HepG2 (cell line): ENCODE measurements around the gene USE1. TPM values are rescaled to one million over a fixed set of nuclear protein-coding genes. Genes with fewer than 3 reads are reported as not detected.

Experiments used
- EP300 ChIP-seq, 3 experiments: sonication (generic) in 1 of 3; formaldehyde crosslinking in 1 of 3; IDR thresholded peaks; 2 replicates each; pipeline versions ENCODE4 v1.5.1 to v1.6.1; 2011 to 2020; ENCODE audit warnings: low read depth in 2 of 3, low read length in 2 of 3, borderline replicate concordance in 1 of 3, improper control_type of control experiment in 1 of 3, mild to moderate bottlenecking in 1 of 3, missing genetic modification reagents in 1 of 3, moderate library complexity in 1 of 3
- ETV6 ChIP-seq: sonication (generic); formaldehyde crosslinking; conservative IDR thresholded peaks from 2 replicates; pipeline ENCODE4 v1.4.0; 2020; ENCODE audit warnings: missing genetic modification reagents
- FOSL2 ChIP-seq: sonication (generic); formaldehyde crosslinking; IDR thresholded peaks from 2 replicates; pipeline ENCODE4 v1.4.0; 2020; ENCODE audit warnings: missing genetic modification reagents
- GTF2F1 ChIP-seq: fragments of 150-350 bp; IDR thresholded peaks from 2 replicates; pipeline ENCODE4 v1.6.1; 2014; ENCODE audit warnings: low read length
- KAT8 ChIP-seq: IDR thresholded peaks from 2 replicates; pipeline ENCODE4 v1.6.1; 2016; ENCODE audit warnings: missing genetic modification reagents, missing compliant biosample characterization
- NR3C1 ChIP-seq: sonication (generic); formaldehyde crosslinking; IDR thresholded peaks from 2 replicates; pipeline ENCODE4 v1.4.0; 2020; ENCODE audit warnings: missing genetic modification reagents
- PHF5A ChIP-seq: IDR thresholded peaks from one replicate; pipeline ENCODE4 v1.6.1; 2018; ENCODE audit warnings: low read depth, missing genetic modification reagents; ENCODE audit not compliant: unreplicated experiment
- PRMT3 ChIP-seq: sonication (generic); formaldehyde crosslinking; IDR thresholded peaks from 2 replicates; pipeline ENCODE4 v1.8.1; 2022; ENCODE audit warnings: low read depth, mild to moderate bottlenecking, moderate library complexity, missing genetic modification reagents, borderline replicate concordance
- SP1 ChIP-seq, 2 experiments: fragments of 450-650 bp in 1 of 2; sonication (generic) in 1 of 2; formaldehyde crosslinking in 1 of 2; IDR thresholded peaks; 2 replicates each; pipeline versions ENCODE4 v1.4.0 to v1.6.1; 2016 to 2020; ENCODE audit warnings: missing genetic modification reagents in 1 of 2
- TARDBP ChIP-seq: sonication (generic); formaldehyde crosslinking; IDR thresholded peaks from 2 replicates; pipeline ENCODE4 v1.8.0; 2022; ENCODE audit warnings: mild to moderate bottlenecking, missing genetic modification reagents
- ZBTB46 ChIP-seq: sonication (generic); formaldehyde crosslinking; IDR thresholded peaks from 2 replicates; pipeline ENCODE4 v1.4.0; 2020; ENCODE audit warnings: mild to moderate bottlenecking, missing genetic modification reagents, borderline replicate concordance
- ZNF282 ChIP-seq: fragments of 450-650 bp; IDR thresholded peaks from 2 replicates; pipeline ENCODE4 v1.6.1; 2018; ENCODE audit not compliant: partially characterized antibody
- ZNF546 ChIP-seq: sonication (generic); formaldehyde crosslinking; conservative IDR thresholded peaks from 2 replicates; pipeline ENCODE4 v1.8.1; 2023; ENCODE audit warnings: mild to moderate bottlenecking, missing genetic modification reagents
- ZNF563 ChIP-seq: sonication (generic); formaldehyde crosslinking; IDR thresholded peaks from 2 replicates; pipeline ENCODE4 v1.8.0; 2022; ENCODE audit warnings: mild to moderate bottlenecking, moderate library complexity, missing genetic modification reagents
- ZNF598 ChIP-seq: sonication (generic); formaldehyde crosslinking; IDR thresholded peaks from 2 replicates; pipeline ENCODE4 v1.5.1; 2020; ENCODE audit warnings: mild to moderate bottlenecking, missing genetic modification reagents, borderline replicate concordance
- ZNF629 ChIP-seq: sonication (generic); formaldehyde crosslinking; conservative IDR thresholded peaks from 2 replicates; pipeline ENCODE4 v1.5.0; 2020; ENCODE audit warnings: missing genetic modification reagents
- polyA plus RNA-seq, 8 experiments: library from polyadenylated mRNA; depleted of rRNA in 3 of 8; stranded (reverse) in 7 of 8; unstranded in 1 of 8; fragments of >200 nt; fragmentation: Illumina TruSeq in 4 of 8; extraction: Trizol in 4 of 8; gene quantifications; 2 replicates each; pipeline versions ENCODE4 v1.2.1 to v1.2.3, GENCODE V29; 2011 to 2016; ENCODE audit warnings: low read depth in 4 of 8, missing spikeins in 1 of 8, mixed read lengths in 1 of 8; ENCODE audit not compliant: insufficient read depth in 1 of 8
- total RNA-seq, 5 experiments: library from RNA; depleted of rRNA; stranded (reverse); fragments of >200 nt; fragmentation: Illumina TruSeq; extraction: Trizol; gene quantifications; 2 replicates each; pipeline ENCODE4 v1.2.3, GENCODE V29; 2016; ENCODE audit warnings: low read depth in 1 of 5
- TF ChIP-seq, protein P1 (sequence below): sonication (generic); formaldehyde crosslinking; conservative IDR thresholded peaks from 2 replicates; pipeline ENCODE4 v1.8.0; 2022; ENCODE audit warnings: low read depth, missing genetic modification reagents
- TF ChIP-seq, protein P2 (sequence below): sonication (generic); formaldehyde crosslinking; IDR thresholded peaks from 2 replicates; pipeline ENCODE4 v1.8.0; 2022; ENCODE audit warnings: low read depth, missing genetic modification reagents
- TF ChIP-seq, protein P3 (sequence below): sonication (generic); formaldehyde crosslinking; IDR thresholded peaks from 2 replicates; pipeline ENCODE4 v1.5.0; 2020; ENCODE audit warnings: mild to moderate bottlenecking, missing genetic modification reagents, borderline replicate concordance

Gene USE1
- total and polyA plus RNA-seq, 2 of the 13 experiments (the other 11 are each of a cell fraction or from before 2014, with no cell fraction given): 9.9 to 17.6 TPM

DNA sequence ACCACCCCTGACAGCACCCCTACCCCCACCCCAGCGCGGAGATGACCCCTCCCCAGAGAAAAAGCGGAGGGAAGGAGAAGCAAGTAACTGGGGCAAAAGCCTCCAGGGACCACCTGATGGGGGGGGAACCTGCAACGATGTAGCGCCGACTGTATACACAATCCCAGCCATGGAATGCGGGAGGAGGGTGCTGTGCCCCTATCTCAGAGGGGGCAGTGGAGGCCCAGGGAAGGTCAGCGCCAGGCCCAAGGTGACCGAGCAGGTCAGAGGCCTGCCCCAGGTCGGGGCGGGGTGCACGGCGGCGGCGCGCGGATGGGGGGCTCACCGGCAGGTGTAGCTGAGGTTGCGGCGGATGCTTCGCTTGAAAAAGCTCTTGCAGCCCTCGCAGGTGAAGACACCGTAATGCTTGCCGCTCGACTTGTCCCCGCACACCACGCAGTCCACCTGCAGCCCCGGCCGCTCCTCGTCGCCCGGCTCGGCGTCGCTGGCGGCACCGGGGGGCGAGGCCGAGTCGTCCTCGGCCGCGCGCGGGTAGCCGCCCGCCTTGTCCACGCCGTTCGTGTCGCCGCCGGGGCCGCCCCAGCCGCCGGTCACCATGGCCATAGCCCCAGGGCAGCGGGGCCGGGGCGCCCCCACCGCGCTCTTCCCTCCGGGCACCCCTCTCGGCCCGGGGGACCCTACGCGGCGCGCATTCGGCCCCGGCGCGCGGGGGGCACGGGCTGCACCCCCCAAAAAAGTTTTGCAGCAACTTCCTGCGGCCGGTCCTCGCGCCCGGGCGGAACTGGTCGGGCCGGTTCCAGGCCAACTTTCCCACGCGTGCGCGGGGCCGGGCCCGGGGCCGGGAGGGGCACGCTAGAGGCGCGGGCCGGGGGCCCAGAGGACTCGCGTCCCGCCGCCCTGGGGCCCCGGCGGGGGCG lies 29.7 kb downstream of the USE1 start (continued):
- TF ChIP-seq, protein P1, sequence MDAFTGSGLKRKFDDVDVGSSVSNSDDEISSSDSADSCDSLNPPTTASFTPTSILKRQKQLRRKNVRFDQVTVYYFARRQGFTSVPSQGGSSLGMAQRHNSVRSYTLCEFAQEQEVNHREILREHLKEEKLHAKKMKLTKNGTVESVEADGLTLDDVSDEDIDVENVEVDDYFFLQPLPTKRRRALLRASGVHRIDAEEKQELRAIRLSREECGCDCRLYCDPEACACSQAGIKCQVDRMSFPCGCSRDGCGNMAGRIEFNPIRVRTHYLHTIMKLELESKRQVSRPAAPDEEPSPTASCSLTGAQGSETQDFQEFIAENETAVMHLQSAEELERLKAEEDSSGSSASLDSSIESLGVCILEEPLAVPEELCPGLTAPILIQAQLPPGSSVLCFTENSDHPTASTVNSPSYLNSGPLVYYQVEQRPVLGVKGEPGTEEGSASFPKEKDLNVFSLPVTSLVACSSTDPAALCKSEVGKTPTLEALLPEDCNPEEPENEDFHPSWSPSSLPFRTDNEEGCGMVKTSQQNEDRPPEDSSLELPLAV: no peak
- no peak for TF ChIP-seq FOSL2 (CRISPR knock-in tag)
- no peak for TF ChIP-seq NR3C1
- no peak for TF ChIP-seq SP1 (IDR thresholded peaks at IDR 0.05)
- no peak for TF ChIP-seq SP1 (CRISPR knock-in tag; IDR thresholded peaks at IDR 0.05)
- TF ChIP-seq ZNF598 (CRISPR knock-in tag): no peak
- no peak for TF ChIP-seq TARDBP (CRISPR knock-in tag)
- no peak; the same call in 1 of the 2 replicates for TF ChIP-seq ZBTB46 (CRISPR knock-in tag)
- no peak for TF ChIP-seq EP300 (IDR thresholded peaks at IDR 0.05; ENCODE audit: low read depth in 2 of 2, low read length in 2 of 2)
- no peak for TF ChIP-seq EP300 (CRISPR knock-in tag; IDR thresholded peaks at IDR 0.05; ENCODE audit: borderline replicate concordance)
- TF ChIP-seq PHF5A (CRISPR knock-in tag): no peak
- no peak for TF ChIP-seq GTF2F1
- no peak for TF ChIP-seq ZNF282
- TF ChIP-seq KAT8 (CRISPR knock-in tag): no peak
- TF ChIP-seq, protein P2, sequence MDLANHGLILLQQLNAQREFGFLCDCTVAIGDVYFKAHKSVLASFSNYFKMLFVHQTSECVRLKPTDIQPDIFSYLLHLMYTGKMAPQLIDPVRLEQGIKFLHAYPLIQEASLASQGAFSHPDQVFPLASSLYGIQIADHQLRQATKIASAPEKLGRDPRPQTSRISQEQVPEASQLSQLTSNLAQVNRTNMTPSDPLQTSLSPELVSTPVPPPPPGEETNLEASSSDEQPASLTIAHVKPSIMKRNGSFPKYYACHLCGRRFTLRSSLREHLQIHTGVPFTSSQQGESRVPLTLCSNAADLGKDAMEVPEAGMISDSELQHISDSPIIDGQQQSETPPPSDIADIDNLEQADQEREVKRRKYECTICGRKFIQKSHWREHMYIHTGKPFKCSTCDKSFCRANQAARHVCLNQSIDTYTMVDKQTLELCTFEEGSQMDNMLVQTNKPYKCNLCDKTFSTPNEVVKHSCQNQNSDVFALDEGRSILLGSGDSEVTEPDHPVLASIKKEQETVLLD (CRISPR knock-in tag): no peak; the same call in 1 of the 2 replicates
- no peak for TF ChIP-seq ETV6 (CRISPR knock-in tag)
- no peak for TF ChIP-seq ZNF546 (CRISPR knock-in tag)
- peak; percentile 41; the same call in 1 of the 2 replicates for TF ChIP-seq ZNF563
- no peak for TF ChIP-seq PRMT3 (CRISPR knock-in tag)
- TF ChIP-seq ZNF629: peak; percentile 72
- TF ChIP-seq, protein P3, sequence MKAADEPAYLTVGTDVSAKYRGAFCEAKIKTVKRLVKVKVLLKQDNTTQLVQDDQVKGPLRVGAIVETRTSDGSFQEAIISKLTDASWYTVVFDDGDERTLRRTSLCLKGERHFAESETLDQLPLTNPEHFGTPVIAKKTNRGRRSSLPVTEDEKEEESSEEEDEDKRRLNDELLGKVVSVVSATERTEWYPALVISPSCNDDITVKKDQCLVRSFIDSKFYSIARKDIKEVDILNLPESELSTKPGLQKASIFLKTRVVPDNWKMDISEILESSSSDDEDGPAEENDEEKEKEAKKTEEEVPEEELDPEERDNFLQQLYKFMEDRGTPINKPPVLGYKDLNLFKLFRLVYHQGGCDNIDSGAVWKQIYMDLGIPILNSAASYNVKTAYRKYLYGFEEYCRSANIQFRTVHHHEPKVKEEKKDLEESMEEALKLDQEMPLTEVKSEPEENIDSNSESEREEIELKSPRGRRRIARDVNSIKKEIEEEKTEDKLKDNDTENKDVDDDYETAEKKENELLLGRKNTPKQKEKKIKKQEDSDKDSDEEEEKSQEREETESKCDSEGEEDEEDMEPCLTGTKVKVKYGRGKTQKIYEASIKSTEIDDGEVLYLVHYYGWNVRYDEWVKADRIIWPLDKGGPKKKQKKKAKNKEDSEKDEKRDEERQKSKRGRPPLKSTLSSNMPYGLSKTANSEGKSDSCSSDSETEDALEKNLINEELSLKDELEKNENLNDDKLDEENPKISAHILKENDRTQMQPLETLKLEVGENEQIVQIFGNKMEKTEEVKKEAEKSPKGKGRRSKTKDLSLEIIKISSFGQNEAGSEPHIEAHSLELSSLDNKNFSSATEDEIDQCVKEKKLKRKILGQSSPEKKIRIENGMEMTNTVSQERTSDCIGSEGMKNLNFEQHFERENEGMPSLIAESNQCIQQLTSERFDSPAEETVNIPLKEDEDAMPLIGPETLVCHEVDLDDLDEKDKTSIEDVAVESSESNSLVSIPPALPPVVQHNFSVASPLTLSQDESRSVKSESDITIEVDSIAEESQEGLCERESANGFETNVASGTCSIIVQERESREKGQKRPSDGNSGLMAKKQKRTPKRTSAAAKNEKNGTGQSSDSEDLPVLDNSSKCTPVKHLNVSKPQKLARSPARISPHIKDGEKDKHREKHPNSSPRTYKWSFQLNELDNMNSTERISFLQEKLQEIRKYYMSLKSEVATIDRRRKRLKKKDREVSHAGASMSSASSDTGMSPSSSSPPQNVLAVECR (CRISPR knock-in tag): peak; percentile 31
